K562 (cell line): ENCODE measurements around the gene CYLC1. TPM values are rescaled to one million over a fixed set of nuclear protein-coding genes. Genes with fewer than 3 reads are reported as not detected.

ENCODE experiments used
- ATAC-seq: fragments of 200-7000 bp; cut with Tn5 transposase; 3 replicates; pipeline ENCODE4 v1.9.1; 2020; ENCODE audit warnings: moderate library complexity
- Bru-seq: library from RNA; stranded (reverse); fragments of 400-500 nt; gene quantifications from one replicate; lab custom pipeline; 2021; lab: Mats Ljungman, UMichigan
- BruChase-seq, 2 experiments: library from RNA; stranded (reverse); fragments of 400-500 nt; gene quantifications; one replicate each; lab custom pipeline; 2021; lab: Mats Ljungman, UMichigan
- BruUV-seq: library from RNA; stranded (reverse); fragments of 400-500 nt; replicated peaks from 2 replicates; lab custom pipeline; 2021; lab: Mats Ljungman, UMichigan
- CTCF ChIA-PET: fragments of 300-600 bp; formaldehyde crosslinking; extraction: SDS; loops from one replicate; lab custom pipeline; 2021; ENCODE audit warnings: low intra/inter-chr PET ratio; lab: Yijun Ruan, JAX
- POLR2A ChIA-PET: fragments of 300-600, 350-650 bp; sonication (Branson Sonifier 250); formaldehyde crosslinking; extraction: SDS; loops from one replicate; lab custom pipeline; 2021; ENCODE audit warnings: antibody characterized with exemption, inconsistent platforms; lab: Yijun Ruan, JAX
- DNase-seq, 4 experiments: peaks; one replicate each; pipeline versions ENCODE4 v3.0.0 to v3.0.0-alpha.2; 2011 to 2018; ENCODE audit warnings: low spot score in 3 of 4, mixed read lengths in 3 of 4; ENCODE audit errors: extremely low read depth in 1 of 4
- FAIRE-seq: peaks from 2 replicates; lab custom pipeline; 2011; peaks lifted over from hg19 to GRCh38; lab: Jason Lieb, UNC
- H2AFZ ChIP-seq: 2 replicates; pipeline ENCODE4 v1.6.0; 2011; ENCODE audit warnings: low read depth, low read length, control low read depth, inconsistent platforms
- H3K27ac ChIP-seq: fragments of 200-600 bp; 3 replicates; pipeline ENCODE4 v1.8.0; 2011; ENCODE audit warnings: low read depth, mild to moderate bottlenecking, control low read depth, inconsistent platforms, low read length, moderate library complexity, mixed read lengths; ENCODE audit errors: extremely low read depth
- H3K27me3 ChIP-seq, 2 experiments: fragments of 300-600 bp in 1 of 2; 2 replicates in 1 of 2; 3 replicates in 1 of 2; pipeline versions ENCODE4 v1.6.0 to v1.8.0; 2011; ENCODE audit warnings: inconsistent platforms in 2 of 2, low read length in 2 of 2, mild to moderate bottlenecking in 1 of 2, mixed read lengths in 1 of 2, moderate library complexity in 1 of 2; ENCODE audit not compliant: control insufficient read depth in 2 of 2, insufficient read depth in 2 of 2
- H3K36me3 ChIP-seq: fragments of 300-600 bp; 3 replicates; pipeline ENCODE4 v1.8.0; 2011; ENCODE audit warnings: mild to moderate bottlenecking, low read length, inconsistent platforms; ENCODE audit not compliant: control insufficient read depth, insufficient read depth
- H3K4me1 ChIP-seq, 2 experiments: fragments of 200-600 bp in 1 of 2; replicated peaks in 1 of 2; 2 replicates in 1 of 2; 3 replicates in 1 of 2; pipeline versions ENCODE4 v1.5.1 to v1.8.0; 2011; ENCODE audit warnings: inconsistent platforms in 2 of 2, low read length in 2 of 2, mild to moderate bottlenecking in 1 of 2, mixed read lengths in 1 of 2, moderate library complexity in 1 of 2; ENCODE audit not compliant: control insufficient read depth in 2 of 2, insufficient read depth in 2 of 2
- H3K4me2 ChIP-seq: 2 replicates; pipeline ENCODE4 v1.6.1; 2011; ENCODE audit warnings: low read length, control low read depth, inconsistent platforms, mixed read lengths; ENCODE audit not compliant: insufficient read depth
- H3K4me3 ChIP-seq: fragments of 200-600 bp; sonication (generic), shearing (Covaris generic); 2 replicates; pipeline ENCODE4 v1.5.1; 2016; ENCODE audit warnings: control low read depth, inconsistent platforms
- H3K79me2 ChIP-seq: fragments of 200-600 bp; 3 replicates; pipeline ENCODE4 v1.8.0; 2011; ENCODE audit warnings: low read length, inconsistent platforms; ENCODE audit not compliant: control insufficient read depth, insufficient read depth
- H3K9ac ChIP-seq, 2 experiments: 2 replicates each; pipeline versions ENCODE4 v1.6.0 to v1.6.1; 2011; ENCODE audit warnings: low read depth in 2 of 2, low read length in 2 of 2, control low read depth in 1 of 2, inconsistent platforms in 1 of 2, mild to moderate bottlenecking in 1 of 2, mixed read lengths in 1 of 2; ENCODE audit not compliant: insufficient read depth in 1 of 2
- H3K9me1 ChIP-seq: one replicate; pipeline ENCODE4 v1.6.0; 2011; ENCODE audit warnings: inconsistent platforms, mild to moderate bottlenecking, low read length, moderate library complexity; ENCODE audit not compliant: control insufficient read depth, insufficient read depth
- H3K9me3 ChIP-seq: replicated peaks from 2 replicates; pipeline ENCODE4 v1.5.1; 2011; ENCODE audit warnings: low read depth, low read length, inconsistent platforms; ENCODE audit not compliant: control insufficient read depth, insufficient read depth
- H4K20me1 ChIP-seq: replicated peaks from 2 replicates; pipeline ENCODE4 v1.6.1; 2011; ENCODE audit warnings: low read length, inconsistent platforms, mixed read lengths; ENCODE audit not compliant: control insufficient read depth, insufficient read depth
- ARNT ChIP-seq, 2 experiments: fragments of 450-650 bp; IDR thresholded peaks; 2 replicates each; pipeline ENCODE4 v1.6.1; 2016; ENCODE audit warnings: mild to moderate bottlenecking in 1 of 2
- BMI1 ChIP-seq: fragments of 150-350 bp; IDR thresholded peaks from 2 replicates; pipeline ENCODE4 v1.6.1; 2014; ENCODE audit warnings: low read length
- GABPB2 ChIP-seq: fragments of 250-450 bp; sonication (Bioruptor Pico); conservative IDR thresholded peaks from 2 replicates; pipeline ENCODE4 v1.5.1; 2021; ENCODE audit warnings: mild to moderate bottlenecking
- HCFC1 ChIP-seq: IDR thresholded peaks from 2 replicates; pipeline ENCODE4 v1.6.1; 2012; ENCODE audit warnings: low read depth, low read length, improper control_type of control experiment
- HNRNPH1 ChIP-seq: fragments of 200-400 bp; formaldehyde crosslinking; optimal IDR thresholded peaks from 2 replicates; pipeline ENCODE3; 2017; ENCODE audit warnings: low read depth, mild to moderate bottlenecking, low read length, moderate library complexity
- MYBL2 ChIP-seq, 2 experiments: fragments of 450-650 bp in 1 of 2; sonication (generic) in 1 of 2; formaldehyde crosslinking in 1 of 2; IDR thresholded peaks; 2 replicates each; pipeline versions ENCODE4 v1.6.1 to v1.8.1; 2017 to 2022; ENCODE audit warnings: borderline replicate concordance in 1 of 2, inconsistent platforms in 1 of 2, low read depth in 1 of 2, mild to moderate bottlenecking in 1 of 2, missing genetic modification reagents in 1 of 2, moderate library complexity in 1 of 2
- NR1H2 ChIP-seq: sonication (generic); formaldehyde crosslinking; IDR thresholded peaks from 2 replicates; pipeline ENCODE4 v1.4.0; 2020; ENCODE audit warnings: mild to moderate bottlenecking, missing genetic modification reagents
- PHF8 ChIP-seq: fragments of 200-600 bp; sonication (generic); IDR thresholded peaks from 2 replicates; pipeline ENCODE4 v1.6.1; 2012; ENCODE audit warnings: mixed run types, mild to moderate bottlenecking, inconsistent platforms, low read length, moderate library complexity, borderline replicate concordance
- POLR2AphosphoS2 ChIP-seq: IDR thresholded peaks from 2 replicates; pipeline ENCODE4 v1.6.1; 2012; ENCODE audit warnings: low read length, improper control_type of control experiment
- POLR3G ChIP-seq: IDR thresholded peaks from 2 replicates; pipeline ENCODE4 v1.6.1; 2011; ENCODE audit not compliant: insufficient read length, insufficient replicate concordance; ENCODE audit errors: extremely low read depth
- SRSF7 ChIP-seq: fragments of 200-400 bp; formaldehyde crosslinking; optimal IDR thresholded peaks from 2 replicates; pipeline ENCODE3; 2017; ENCODE audit warnings: mild to moderate bottlenecking, low read depth, low read length
- XRCC4 ChIP-seq: IDR thresholded peaks from one replicate; pipeline ENCODE4 v1.6.1; 2011; ENCODE audit not compliant: insufficient read depth, insufficient read length; ENCODE audit errors: extremely low read depth
- ZNF197 ChIP-seq: fragments of 200-800 bp; sonication (Bioruptor generic); IDR thresholded peaks from 2 replicates; pipeline ENCODE4 v1.6.1; 2016; ENCODE audit warnings: low read depth, missing genetic modification characterization, missing compliant biosample characterization
- ZNF586 ChIP-seq: fragments of 450-650 bp; formaldehyde crosslinking; conservative IDR thresholded peaks from 2 replicates; pipeline ENCODE4 v1.4.0; 2020; ENCODE audit warnings: mild to moderate bottlenecking, moderate library complexity
- WGBS: fragments of 100-300 bp; shearing (Covaris generic); methylation state at CpG from one replicate; pipeline ENCODE4 v1.1.6; 2016; ENCODE audit warnings: low coverage, mixed read lengths; ENCODE audit not compliant: insufficient coverage; ENCODE audit errors: missing lambda C conversion rate; 5-methylcytosine and 5-hydroxymethylcytosine counted together
- in situ Hi-C: fragments of 300-500 bp; cut with MboI; formaldehyde crosslinking; loops from 4 replicates; pipeline ENCODE4 v1.15.0; 2018; ENCODE audit warnings: inconsistent platforms, mixed read lengths
- intact Hi-C: fragments of 100-400 bp; cut with micrococcal nuclease; formaldehyde crosslinking; loops from 2 replicates; pipeline ENCODE4 v1.14.2; 2022
- long read RNA-seq, 3 experiments: library from polyadenylated mRNA in 2 of 3; library from RNA in 1 of 3; unstranded in 2 of 3; stranded (forward) in 1 of 3; transcript quantifications; one replicate each; pipeline ENCODE4 v2.0.0, GENCODE V29; 2019 to 2022
- polyA minus RNA-seq, 3 experiments: library from RNA; depleted of rRNA, polyadenylated mRNA; stranded (reverse); fragments of >200 nt; gene quantifications; 2 replicates each; pipeline ENCODE4 v1.2.3, GENCODE V29; 2011
- polyA plus RNA-seq, 8 experiments: library from polyadenylated mRNA; depleted of rRNA in 4 of 8; stranded (reverse) in 5 of 8; unstranded in 3 of 8; fragments of >200 nt; fragmentation: Nextera tagmentation in 2 of 8; fragmentation: Illumina TruSeq in 1 of 8; extraction: Ambion mirVana in 2 of 8; extraction: Trizol in 1 of 8; gene quantifications; 2 replicates each; pipeline versions ENCODE4 v1.2.1 to v1.2.3, GENCODE V29; 2011 to 2014; ENCODE audit warnings: inconsistent platforms in 1 of 8, missing spikeins in 1 of 8
- total RNA-seq, 7 experiments: library from RNA; depleted of rRNA in 6 of 7; stranded (reverse); fragments of >200 nt in 6 of 7; fragmentation: Illumina TruSeq in 2 of 7; extraction: Trizol in 2 of 7; gene quantifications; 2 replicates each; pipeline versions ENCODE4 v1.2.1 to v1.2.3, GENCODE V29; 2011 to 2021; ENCODE audit warnings: low replicate concordance in 1 of 7
- TF ChIP-seq, protein P1 (sequence below), 2 experiments: fragments of 450-650 bp in 1 of 2; sonication (generic) in 1 of 2; formaldehyde crosslinking; conservative IDR thresholded peaks; 2 replicates each; pipeline versions ENCODE4 v1.4.0 to v1.8.1; 2020 to 2022; ENCODE audit warnings: mild to moderate bottlenecking in 1 of 2, missing genetic modification reagents in 1 of 2
- TF ChIP-seq, protein P2 (sequence below): fragments of 450-650 bp; IDR thresholded peaks from 2 replicates; pipeline ENCODE4 v1.6.1; 2016; ENCODE audit warnings: missing biosample characterization, missing genetic modification characterization

The CYLC1 gene, protein sequence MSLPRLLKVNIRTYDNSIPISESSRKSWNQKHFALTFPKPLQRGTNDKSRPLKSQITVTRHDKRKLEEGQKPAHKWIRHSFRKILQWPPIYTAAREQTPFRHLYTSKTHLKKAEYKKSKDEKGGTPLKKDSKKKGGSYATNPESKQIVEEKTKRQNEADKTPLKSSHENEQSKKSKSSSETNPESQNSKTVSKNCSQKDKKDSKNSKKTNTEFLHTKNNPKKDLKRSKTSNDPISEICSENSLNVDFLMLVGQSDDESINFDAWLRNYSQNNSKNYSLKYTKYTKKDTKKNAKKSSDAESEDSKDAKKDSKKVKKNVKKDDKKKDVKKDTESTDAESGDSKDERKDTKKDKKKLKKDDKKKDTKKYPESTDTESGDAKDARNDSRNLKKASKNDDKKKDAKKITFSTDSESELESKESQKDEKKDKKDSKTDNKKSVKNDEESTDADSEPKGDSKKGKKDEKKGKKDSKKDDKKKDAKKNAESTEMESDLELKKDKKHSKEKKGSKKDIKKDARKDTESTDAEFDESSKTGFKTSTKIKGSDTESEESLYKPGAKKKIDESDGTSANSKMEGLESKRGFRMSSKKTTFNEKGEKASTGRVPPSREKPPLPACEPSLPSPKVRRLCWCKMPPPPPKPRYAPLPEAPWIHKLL
- not detected in 2 replicates for total RNA-seq (2011; cell fraction: chromatin; rRNA removed; ENCODE audit: low replicate concordance)
- not detected in 2 replicates for total RNA-seq (2011; cell fraction: nucleolus; rRNA removed)
- total RNA-seq (2011; cell fraction: nucleoplasm; rRNA removed) = not detected in 2 replicates
- total RNA-seq (2014; rRNA removed) (not detected in 2 replicates), total RNA-seq (2014; rRNA removed; fragmentation: Illumina TruSeq; extraction: Trizol) (not detected in 2 replicates), total RNA-seq (2015; rRNA removed; fragmentation: Illumina TruSeq; extraction: Trizol) (not detected in 2 replicates), total RNA-seq (2021) (not detected in 2 replicates), polyA plus RNA-seq (2011; rRNA removed) (not detected in 2 replicates), polyA plus RNA-seq (2014; fragmentation: Illumina TruSeq; extraction: Trizol) (not detected in 2 replicates), polyA plus RNA-seq (2014; fragmentation: Nextera tagmentation; extraction: Ambion mirVana) (not detected), polyA plus RNA-seq (2014; rRNA removed) (not detected in 2 replicates), polyA minus RNA-seq (2011; rRNA and poly(A)+ RNA removed) (not detected in 2 replicates), Bru-seq, nascent RNA (not detected), BruChase-seq, experiment 1, labeled RNA remaining after a 2-hour chase (not detected), BruChase-seq, experiment 2, labeled RNA remaining after a 6-hour chase (not detected)
- polyA plus RNA-seq (2011; cell fraction: cytosol; rRNA removed) = not detected in 2 replicates
- polyA plus RNA-seq (2011; cell fraction: nucleus; rRNA removed) = not detected in 2 replicates
- polyA plus RNA-seq (2012) = not detected in 2 replicates
- polyA minus RNA-seq (2011; cell fraction: cytosol; rRNA and poly(A)+ RNA removed) = not detected in 2 replicates
- not detected in 2 replicates for polyA minus RNA-seq (2011; cell fraction: nucleus; rRNA and poly(A)+ RNA removed)
- long read RNA-seq, experiment 1 = 0 reads
- long read RNA-seq, experiment 2 = 0 reads
- long read RNA-seq, experiment 3 = 0 reads

DNA sequence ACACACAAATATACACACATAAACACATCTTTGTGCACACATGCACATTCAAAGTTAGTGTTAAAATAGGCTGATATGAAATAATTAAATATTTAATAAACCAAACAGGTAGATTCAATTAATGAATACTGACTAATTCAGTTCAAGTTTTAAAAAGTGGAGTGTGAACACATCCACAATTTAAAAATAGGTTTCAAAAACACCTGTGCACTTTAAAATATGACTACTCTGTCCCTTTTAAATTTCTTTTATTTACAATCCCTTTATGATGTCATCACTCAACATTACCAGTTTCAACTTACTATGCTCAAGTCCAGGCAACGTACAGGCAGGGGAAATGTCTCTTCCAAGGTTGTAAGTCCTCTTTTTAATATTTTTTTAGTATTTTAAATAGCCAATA, at the start of gene CYLC1:
Gene CYLC1 (plus strand): TSS at position 301 of the 400 bp plus-strand sequence. CDS start 37 bp downstream, at position 338.
- intact Hi-C loops = no loop called here
- no peak within 1 kb of the TSS for H3K9ac ChIP-seq
- H3K79me2 ChIP-seq = no peaks in the 10 kb centered on the region
- no peaks in the 10 kb centered on the region for H4K20me1 ChIP-seq
- FAIRE-seq (no peak), ATAC-seq (no peak), DNase-seq (no peak)
- H3K4me1 ChIP-seq = no peaks in the 10 kb centered on the region
- 0% methylated on average over 1 of the region's 1 CpG for WGBS
- CTCF ChIA-PET = no interaction called here
- in situ Hi-C loops = no loop called here
- no peak within 1 kb of the TSS for H3K4me3 ChIP-seq
- no TSS peak for BruUV-seq
- no peak within 1 kb of the TSS for H3K27ac ChIP-seq
- H3K36me3 ChIP-seq = no peaks in the 10 kb centered on the region
- no peaks in the 10 kb centered on the region for H3K9me1 ChIP-seq
- H2AFZ ChIP-seq = no peak within 1 kb of the TSS
- H3K4me2 ChIP-seq = no peak within 1 kb of the TSS
- H3K9me3 ChIP-seq = no peaks in the 10 kb centered on the region; the same call in 1 of the 2 replicates
- POLR2A ChIA-PET = no interaction called here
- H3K27me3 ChIP-seq = no peaks in the 10 kb centered on the region
- TF ChIP-seq ARNT (IDR thresholded peaks at IDR 0.05) (no peak), NR1H2 (CRISPR knock-in tag) (no peak), BMI1 (no peak), POLR2AphosphoS2 (no peak), HNRNPH1 (no peak), SRSF7 (no peak), ZNF586 (CRISPR knock-in tag) (no peak), POLR3G (no peak), GABPB2 (no peak), HCFC1 (no peak), XRCC4 (no peak), MYBL2 (IDR thresholded peaks at IDR 0.05; ENCODE audit: low read depth) (no peak), MYBL2 (CRISPR knock-in tag; IDR thresholded peaks at IDR 0.05; ENCODE audit: borderline replicate concordance) (no peak), PHF8 (no peak), ZNF197 (CRISPR knock-in tag) (no peak)
- TF ChIP-seq, protein P1, sequence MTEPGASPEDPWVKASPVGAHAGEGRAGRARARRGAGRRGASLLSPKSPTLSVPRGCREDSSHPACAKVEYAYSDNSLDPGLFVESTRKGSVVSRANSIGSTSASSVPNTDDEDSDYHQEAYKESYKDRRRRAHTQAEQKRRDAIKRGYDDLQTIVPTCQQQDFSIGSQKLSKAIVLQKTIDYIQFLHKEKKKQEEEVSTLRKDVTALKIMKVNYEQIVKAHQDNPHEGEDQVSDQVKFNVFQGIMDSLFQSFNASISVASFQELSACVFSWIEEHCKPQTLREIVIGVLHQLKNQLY (CRISPR knock-in tag; conservative IDR thresholded peaks at IDR 0.05) = no peak
- TF ChIP-seq, protein P2, sequence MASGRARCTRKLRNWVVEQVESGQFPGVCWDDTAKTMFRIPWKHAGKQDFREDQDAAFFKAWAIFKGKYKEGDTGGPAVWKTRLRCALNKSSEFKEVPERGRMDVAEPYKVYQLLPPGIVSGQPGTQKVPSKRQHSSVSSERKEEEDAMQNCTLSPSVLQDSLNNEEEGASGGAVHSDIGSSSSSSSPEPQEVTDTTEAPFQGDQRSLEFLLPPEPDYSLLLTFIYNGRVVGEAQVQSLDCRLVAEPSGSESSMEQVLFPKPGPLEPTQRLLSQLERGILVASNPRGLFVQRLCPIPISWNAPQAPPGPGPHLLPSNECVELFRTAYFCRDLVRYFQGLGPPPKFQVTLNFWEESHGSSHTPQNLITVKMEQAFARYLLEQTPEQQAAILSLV (tag) = no peak
